ENCODE results near the gene ANG.
"Not testable (repeated sequence)": the region's sequence is repeated elsewhere in the genome, so short reads cannot be mapped to it uniquely, and the experiment has no call there.

ANG gene

GRCh38 chr14:20699931-20700330, 11.4 kb downstream of the ANG start:
- no peak for DNase-seq (ENCODE audit: low read depth)

- DNase-seq (ENCODE audit: low read depth) = not testable (repeated sequence)
Observed at GRCh38 chr14:20700965-20701364, 12.4 kb downstream of the ANG start.

- no peak for DNase-seq (ENCODE audit: low read depth)
Observed at GRCh38 chr14:20706657-20707355, 18.2 kb downstream of the ANG start.

DNA sequence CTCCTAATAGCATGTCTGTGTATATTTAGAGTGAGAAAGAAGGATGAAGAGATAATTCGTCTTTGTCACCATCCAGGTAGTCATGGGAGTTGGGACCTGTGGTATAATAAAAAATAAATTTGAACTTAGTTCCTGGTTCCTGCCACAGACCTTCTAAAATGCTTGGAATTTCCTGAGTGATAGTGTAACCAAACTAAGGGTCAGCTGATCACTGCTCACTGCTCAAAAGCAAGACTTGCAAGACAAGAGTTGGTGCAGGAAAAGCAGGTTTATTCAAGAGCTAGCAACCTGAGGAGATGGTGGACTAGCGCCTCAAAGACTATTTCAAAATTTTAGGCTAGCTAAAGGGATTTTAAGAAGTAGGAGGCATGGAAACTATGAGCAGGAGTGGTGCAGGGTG, 19.1 kb downstream of the ANG start:
- no peak for DNase-seq (ENCODE audit: low read depth)

DNA sequence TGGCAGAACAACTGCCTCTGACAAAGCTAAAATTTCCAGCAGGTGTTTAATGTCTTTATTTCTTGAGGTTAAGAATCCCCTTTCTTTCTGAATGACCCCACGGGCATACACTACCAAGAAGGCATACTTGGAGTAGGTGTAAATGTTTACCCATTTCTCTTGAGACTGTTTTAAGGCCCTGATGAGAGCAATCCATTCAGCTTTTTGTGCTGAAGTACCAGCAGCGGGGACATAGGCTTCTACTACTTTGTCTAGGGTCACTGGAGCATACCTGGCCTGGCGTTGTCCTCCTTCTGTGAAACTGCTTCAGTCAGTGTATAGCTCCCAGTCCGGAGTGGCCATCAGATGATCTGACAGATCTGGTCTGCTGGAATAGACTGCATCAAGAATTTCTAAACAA, 22.7 kb downstream of the ANG start:
- no peak for DNase-seq (ENCODE audit: low read depth)

DNA sequence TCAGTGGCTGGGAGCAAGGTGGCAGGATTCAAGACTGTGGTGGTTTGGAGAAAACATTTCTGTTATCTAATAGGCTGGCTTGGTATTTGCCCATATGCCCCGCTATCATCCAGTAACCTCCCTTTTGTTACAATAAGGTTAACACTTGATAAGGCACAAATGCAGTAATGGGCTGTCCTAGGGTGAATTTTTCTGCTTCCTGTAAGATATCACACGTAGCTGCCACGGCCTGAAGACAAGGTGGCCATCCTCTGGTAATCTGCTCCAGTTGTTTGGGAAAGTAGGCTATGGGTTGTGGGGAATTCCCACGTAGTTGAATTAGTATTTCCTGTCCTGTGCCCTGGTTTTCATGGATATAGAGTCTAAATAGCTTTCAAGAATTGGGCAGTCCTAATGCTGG, 23.1 kb downstream of the ANG start:
- DNase-seq (ENCODE audit: low read depth) = no peak

DNA sequence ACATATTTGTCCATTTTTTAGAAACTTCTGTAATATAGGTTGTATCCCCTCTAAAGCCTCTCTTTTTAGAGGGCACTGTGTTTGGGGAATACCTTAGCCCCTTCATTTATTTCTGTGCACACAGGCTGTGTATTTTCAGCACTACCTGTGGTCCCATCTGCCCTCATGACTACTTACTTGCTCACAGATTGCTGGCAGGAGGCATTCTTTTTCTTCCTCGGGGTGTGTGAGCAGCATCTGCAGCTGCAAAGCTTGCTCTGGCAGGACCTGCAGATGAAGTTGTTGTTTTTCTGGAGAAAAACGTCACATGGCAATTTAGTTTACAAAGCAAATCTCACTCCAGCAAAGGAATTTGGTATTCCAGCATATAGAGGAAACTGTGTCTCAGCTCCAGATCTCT, 24.3 kb downstream of the ANG start:
- no peak for DNase-seq (ENCODE audit: low read depth)

DNA sequence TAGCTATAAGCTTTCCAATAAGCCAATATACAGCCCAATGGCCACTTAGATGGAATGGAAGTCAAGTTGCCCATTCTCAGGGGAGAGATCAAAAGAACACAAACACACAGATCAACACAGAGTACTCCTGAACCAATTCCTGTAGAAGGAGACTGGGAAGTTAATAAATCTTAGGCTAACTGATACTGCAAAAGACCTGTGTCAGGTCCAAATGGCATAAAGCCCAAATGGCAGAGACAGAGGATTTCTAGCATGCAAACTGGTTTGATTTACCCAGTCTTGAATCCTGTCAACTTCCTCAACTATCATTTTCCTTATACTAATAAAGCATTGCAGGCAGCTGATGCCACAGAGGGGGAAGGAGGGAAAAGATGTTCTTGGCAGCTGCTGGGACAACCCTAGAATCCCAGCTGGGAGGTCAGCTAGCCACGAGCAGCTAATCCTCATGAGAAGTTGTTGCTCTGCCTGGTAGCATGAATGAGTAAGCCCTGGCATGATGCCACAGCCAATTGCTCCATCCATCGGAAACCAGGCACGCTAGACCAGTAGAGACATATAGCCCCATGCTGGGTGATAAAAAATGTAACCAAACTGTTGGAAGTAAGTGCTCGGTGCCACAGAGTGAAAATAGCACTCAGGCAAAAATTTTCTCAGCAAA, 26.2 kb downstream of the ANG start:
- no peak for DNase-seq (ENCODE audit: low read depth)

- no peak for DNase-seq (ENCODE audit: low read depth)
Observed at GRCh38 chr14:20719777-20720176, 31.2 kb downstream of the ANG start.

DNA sequence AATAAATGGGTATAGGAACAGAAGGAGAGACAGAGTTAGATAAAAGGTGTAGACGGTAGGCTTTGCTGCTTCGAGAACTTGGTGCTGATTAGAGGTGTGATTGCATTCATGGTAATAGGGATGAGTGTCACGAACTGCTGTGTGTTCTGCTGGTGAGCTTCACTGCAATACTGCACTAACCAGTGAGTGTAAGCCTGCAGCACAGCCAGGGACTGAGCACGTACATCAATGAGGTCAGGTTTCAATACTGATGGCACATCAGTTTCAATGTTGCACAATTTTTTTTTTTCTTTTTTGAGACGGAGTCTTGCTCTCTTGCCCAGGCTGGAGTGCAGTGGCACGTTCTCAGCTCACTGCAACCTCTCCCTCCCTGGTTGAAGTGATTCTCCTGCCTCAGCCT, 32.2 kb downstream of the ANG start:
- DNase-seq (ENCODE audit: low read depth) = no peak

DNA sequence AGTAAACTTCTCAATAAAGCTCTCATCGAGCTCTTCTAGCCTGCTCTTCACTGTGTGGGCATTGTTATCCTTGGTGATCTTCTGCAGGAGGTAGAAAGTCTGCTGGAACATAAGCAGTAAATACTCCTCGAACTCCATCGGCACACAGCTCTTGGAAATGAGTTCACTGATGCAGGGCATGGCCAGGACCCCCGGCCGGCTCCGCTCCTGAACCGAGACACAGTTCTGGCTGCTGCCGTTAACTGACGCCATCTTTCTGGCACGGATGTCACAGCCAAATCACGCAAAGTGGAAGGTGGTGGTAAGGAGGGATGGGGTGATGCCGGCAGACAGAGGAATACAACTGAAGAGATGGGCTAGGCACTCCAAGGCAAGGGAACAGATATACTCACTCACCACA, 33.5 kb downstream of the ANG start:
- no peak for DNase-seq (ENCODE audit: low read depth)

- no peak for DNase-seq (ENCODE audit: low read depth)
Observed at GRCh38 chr14:20723488-20723887, 34.9 kb downstream of the ANG start.

GRCh38 chr14:20726121-20726520, 37.6 kb downstream of the ANG start:
- DNase-seq (ENCODE audit: low read depth) = not testable (repeated sequence)

DNA sequence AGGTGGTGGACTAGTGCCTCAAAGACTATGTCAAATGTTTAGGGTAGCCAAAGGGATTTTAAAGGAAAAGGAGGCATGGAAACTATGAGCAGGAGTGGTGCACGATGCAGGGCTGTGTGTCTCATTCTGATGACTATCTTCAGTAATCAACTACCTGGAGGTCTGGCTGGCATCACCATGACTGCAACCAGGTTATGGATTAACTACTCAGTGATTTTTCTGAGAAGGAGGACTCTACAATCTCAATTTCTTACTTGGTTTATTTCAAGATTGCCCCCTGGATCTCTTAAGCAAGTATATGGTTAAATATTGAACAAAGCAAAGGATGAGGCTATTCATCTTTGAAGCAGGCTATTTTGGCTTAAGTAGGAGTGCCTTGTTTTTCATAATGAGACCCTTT, 38.0 kb downstream of the ANG start:
- no peak for DNase-seq (ENCODE audit: low read depth)

GRCh38 chr14:20730891-20731290, 42.3 kb downstream of the ANG start:
- no peak for DNase-seq (ENCODE audit: low read depth)

DNA sequence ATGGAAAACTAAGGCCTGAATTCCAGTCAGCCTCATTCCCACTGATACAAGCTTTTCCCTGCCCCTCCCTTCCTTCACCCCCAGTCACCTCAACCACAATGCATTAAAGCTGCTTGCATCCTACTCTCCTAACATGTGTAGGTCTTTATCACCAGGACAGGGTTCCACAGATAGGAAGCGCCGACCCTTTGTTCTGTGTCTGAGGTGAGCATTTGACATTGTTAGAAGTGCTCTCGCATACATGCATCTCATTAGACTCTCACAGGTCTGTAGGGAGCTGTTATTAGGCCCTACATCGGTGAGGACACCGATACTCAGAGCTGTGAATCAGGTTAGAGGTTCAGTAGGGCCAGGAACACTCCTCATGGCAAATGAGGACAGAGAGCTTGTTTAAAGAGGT, 43.9 kb downstream of the ANG start:
- DNase-seq (ENCODE audit: low read depth) = no peak

DNA sequence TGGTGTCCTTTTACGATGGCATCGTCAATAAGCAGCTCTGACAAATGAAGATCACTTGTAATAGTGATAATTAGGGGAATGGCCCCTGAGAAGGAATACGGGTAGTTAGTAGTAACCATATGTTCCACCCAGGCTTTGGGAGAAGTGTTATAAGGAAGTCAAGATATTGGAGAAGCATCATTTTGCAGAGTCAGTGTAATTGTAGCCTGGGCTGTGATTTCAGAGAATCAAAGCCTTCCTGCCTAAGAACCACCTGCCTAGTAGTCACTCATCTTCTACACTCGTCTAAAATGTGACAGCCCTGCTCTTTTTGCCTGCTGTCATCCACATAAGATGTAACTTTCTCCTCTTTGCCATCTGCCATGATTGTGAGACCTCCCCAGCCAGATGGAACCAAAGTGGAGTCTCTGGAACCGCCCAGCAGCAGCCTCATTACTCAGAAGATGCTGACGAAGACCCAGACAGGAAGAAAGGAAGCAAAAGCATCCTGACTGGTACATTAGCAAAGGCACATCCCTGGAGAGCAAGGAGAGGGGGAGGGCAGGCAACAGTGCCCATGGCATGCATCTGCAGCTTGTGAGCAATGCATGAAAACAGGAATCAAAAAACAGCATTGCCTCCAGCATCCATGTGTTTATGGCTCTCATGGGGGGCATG, 44.5 kb downstream of the ANG start:
- no peak for DNase-seq (ENCODE audit: low read depth)

GRCh38 chr14:20733684-20734429, 45.3 kb downstream of the ANG start:
- no peak for DNase-seq (ENCODE audit: low read depth)

GRCh38 chr14:20734430-20734806, 45.9 kb downstream of the ANG start:
- DNase-seq (ENCODE audit: low read depth) = no peak

GRCh38 chr14:20738292-20738691, 49.7 kb downstream of the ANG start:
- not testable (repeated sequence) for DNase-seq (ENCODE audit: low read depth)

GRCh38 chr14:20742132-20742531, 53.6 kb downstream of the ANG start:
- no peak for DNase-seq (ENCODE audit: low read depth)

DNA sequence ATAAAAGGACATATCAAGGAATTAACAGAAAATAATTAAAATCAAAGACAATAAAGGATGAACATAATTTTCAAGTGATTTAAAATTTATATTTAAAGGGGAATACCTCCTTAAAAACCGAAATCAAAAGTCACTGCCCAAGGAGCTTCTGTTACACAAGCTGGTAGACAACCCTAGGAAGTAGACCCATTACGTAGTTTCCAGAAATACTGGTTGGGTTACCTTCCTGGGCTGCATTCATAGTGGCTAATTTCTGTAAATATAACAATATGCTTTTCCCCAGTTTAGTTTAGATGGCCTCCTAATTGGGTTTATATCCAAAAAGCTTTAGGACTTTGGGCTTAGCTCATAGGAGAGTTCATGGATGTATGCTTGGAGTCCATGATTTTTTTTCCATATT, 55.0 kb downstream of the ANG start:
- no peak for DNase-seq (ENCODE audit: low read depth)
